IPS-18c (cell line): ENCODE data around the gene TTC16.

ENCODE experiments used
- H3K4me3 ChIP-seq: 2 replicates; pipeline ENCODE4 v1.7.0; 2013; ENCODE audit warnings: low read depth, mild to moderate bottlenecking, low read length, moderate library complexity; ENCODE audit not compliant: insufficient read depth
- H3K9me3 ChIP-seq: one replicate; pipeline ENCODE4 v1.6.1; 2013; ENCODE audit warnings: mild to moderate bottlenecking, low read length, moderate library complexity; ENCODE audit not compliant: control insufficient read depth, insufficient read depth

Gene TTC16

DNA sequence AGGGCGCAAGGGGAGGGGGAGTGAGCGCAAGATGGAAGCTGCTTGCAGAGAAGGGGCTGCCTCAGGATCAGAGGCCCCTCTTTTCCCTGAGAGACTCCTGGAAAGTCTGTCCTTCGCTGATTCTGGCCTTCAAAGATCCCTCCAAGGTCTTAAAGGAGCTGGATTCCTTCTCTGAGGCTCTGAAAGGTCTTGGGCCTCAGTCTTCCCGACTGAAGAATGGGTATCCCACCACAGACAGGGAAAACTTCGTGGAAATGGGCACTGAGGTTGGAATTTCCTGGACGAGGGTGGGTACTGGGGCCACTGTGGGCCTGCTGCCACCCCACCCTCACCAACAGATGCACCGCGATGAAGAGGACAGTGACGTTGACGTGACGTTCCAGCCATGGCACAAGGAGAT lies 3.5 kb upstream of the TTC16 start:
- no peak overlapping the region for H3K4me3 ChIP-seq
- no peaks in the 10 kb centered on the region for H3K9me3 ChIP-seq

DNA sequence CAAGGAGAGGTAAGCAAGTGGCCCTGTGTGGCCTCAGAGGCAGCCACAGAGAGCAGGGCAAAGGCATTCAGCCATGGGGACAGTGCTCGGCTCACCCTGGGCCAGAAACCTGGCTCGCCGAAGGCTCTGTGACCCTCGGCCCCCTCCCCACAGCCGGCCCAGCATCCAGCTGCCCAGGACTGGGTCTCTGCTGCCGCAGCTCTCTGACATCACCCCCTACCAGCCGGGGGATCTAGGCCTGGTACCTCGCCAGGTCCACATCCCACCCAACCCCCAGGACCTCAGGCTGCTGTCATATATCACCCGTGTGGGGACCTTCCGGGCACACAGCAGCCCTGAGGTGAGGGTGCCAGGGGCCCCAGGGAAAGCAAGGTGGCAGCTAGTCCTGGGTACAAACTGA lies 3.0 kb upstream of the TTC16 start:
- no peak overlapping the region for H3K4me3 ChIP-seq

DNA sequence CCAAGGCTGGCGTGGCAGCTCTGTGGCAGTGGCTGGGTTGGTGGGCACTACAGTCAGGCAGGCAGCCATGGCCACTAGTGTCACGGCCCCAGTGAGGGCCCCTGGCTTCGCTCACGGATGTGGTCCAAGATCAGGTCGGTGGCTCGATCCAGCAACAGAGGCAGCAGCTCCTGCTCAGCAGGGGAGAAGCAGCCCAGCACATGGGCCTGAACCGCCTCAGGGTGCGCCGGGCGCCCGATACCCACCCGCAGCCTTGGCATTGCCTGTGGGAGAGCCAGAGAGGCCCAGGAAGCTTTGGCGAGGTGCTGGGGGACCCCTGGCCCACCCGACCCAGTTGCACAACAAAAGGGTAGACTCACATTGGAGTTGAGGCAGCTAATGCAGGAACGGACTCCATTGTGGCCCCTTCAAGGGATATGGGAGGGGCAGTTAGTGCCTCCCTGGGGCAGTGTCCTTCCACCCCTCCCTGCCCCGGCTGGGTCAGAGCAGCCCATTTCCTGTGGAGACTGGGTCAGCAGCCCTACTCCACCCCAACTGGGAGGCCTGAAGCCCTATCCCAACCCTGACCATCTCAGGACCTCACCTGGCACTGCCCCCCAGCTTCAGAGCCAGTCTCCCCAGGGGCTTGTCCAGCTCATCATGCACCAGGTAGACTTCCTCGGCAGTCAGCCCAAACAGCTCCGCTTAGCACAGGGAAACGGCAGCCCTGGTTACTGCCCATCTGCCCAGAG lies 1.7 kb upstream of the TTC16 start:
- Histone ChIP-seq H3K4me3 (peak overlapping the region; percentile 20; the same call in 1 of the 2 replicates), H3K9me3 (no peaks in the 10 kb centered on the region)

More for the DNA sequence above, 3.0 kb upstream of the TTC16 start:
- H3K9me3 ChIP-seq, result no peaks in the 10 kb centered on the region

DNA sequence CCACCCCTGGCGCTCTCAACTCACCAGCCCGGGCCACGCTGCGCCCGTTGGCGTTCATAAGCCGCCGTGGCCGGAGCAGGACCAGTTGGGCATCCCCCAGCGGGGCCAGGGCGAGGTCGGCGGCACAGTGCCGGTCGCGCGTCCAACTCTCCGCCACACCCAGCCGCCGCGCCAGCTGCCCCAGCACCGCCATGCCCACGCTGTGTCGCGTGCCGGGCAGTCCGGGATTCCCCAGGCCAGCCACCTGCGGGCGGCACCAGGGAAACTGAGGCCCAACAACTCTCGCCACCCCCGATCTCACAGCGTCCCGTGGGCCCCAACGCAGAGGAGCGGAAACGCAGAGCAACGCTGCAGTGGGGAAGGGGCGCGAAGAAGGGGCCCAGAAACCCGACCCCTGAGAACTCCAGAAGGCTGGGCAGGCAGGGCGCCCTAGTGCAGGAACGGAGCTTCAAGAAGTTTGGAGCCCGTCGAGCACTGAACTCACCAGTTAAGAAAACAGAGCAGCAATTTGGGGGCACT lies 869 bp upstream of the TTC16 start:
- Histone ChIP-seq H3K9me3 (no peaks in the 10 kb centered on the region), H3K4me3 (peak overlapping the region; percentile 91)

DNA sequence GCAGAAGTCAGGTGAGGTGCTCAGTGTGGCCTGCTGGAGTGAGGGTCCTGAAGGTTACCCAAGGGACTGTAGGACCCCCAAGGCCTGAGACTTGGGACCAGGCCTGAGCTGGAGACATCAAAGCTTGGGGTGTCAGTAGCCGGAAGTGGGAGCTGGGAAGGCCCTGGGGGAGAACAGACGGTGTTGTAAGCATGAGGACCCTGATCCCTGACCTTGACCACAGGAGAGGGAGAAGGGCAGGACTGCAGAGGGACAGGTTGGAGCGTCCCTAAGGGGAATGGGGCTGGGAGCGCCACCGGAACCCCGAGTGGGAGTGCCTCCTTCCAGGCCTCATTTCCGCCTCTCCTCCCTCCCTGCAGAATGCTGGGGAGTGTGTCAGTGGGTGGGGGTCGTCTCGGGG lies 533 bp downstream of the TTC16 start:
- no peaks in the 10 kb centered on the region for H3K9me3 ChIP-seq
- H3K4me3 ChIP-seq, result no peak overlapping the region; the same call in 1 of the 2 replicates

DNA sequence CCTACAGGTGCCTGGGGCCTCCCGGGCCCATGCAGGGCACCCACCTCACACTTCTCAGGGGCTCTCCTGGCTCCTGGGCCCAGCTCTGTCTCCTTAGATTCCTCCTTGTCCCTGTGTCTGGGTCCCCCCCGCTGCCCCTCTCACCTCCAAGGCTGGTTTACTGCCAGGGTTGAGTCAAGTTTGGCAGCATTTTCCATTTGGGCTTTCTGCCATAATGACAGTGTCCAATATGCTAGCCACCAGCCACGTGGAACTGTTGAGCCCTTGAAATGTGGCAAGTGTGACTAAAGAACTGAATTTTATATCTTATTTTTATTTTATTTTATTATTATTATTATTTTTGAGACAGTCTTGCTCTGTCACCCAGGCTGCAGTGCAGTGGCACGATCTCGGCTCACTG lies 1.9 kb downstream of the TTC16 start:
- H3K9me3 ChIP-seq, result no peaks in the 10 kb centered on the region

DNA sequence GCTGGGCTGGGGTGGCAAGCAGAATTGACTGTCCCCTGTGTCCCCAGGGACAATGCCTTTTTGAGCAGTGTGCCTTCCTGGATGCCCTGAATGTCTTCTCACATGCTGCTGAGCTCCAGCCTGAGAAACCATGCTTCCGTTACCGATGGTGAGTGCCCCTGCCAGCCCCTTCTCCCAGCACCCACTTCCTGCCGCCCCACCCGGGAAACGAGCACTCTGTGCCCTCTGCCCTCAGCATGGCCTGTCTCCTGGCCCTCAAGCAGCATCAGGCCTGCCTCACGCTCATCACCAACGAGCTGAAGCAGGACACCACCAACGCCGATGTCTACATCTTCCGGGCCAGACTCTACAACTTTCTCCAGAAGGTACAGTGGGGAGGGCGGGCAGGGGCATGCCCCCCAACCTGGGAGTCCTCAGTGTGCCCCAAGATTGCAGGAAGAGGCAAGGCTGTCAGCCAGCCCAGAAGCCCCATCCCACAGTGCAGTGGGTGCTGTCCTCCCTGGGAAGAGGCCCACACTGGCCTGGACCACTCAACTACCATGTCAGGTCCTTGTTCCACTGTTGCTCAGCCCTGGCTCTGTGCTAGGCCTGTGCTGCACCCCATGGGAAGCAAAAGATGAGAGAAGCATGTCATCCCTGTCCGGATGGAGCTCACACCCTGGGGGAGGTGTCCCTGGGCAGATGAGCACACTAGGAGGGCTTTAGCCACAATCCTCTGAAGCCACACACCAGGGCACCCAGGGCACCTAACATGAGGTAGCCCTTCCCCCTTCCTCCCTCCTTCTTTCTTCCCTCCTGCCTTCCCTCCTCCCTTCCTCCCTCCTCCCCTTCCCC lies 4.4 kb downstream of the TTC16 start:
- H3K4me3 ChIP-seq, result no peak overlapping the region
- no peaks in the 10 kb centered on the region for H3K9me3 ChIP-seq

More for the DNA sequence above, 1.9 kb downstream of the TTC16 start:
- no peak overlapping the region for H3K4me3 ChIP-seq

DNA sequence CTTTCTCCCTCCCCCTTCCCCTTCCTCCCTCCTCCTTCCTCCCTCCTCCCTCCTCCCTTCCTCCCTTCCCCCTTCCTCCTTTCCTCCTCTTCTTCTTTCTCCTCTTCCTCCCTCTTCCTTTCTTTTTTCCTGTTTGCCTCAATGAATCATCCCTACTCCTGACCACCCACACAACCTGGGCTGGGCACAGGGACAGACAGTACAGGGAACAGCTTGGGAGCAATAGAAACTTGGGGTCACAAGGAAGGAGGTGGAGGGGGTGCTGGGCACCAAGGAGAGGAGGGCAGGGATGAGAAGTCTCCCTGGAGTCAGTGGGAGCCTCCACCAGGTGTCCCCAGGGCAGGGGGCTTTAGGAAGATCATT lies 5.0 kb downstream of the TTC16 start:
- Histone ChIP-seq H3K9me3 (no peaks in the 10 kb centered on the region), H3K4me3 (no peak overlapping the region)

DNA sequence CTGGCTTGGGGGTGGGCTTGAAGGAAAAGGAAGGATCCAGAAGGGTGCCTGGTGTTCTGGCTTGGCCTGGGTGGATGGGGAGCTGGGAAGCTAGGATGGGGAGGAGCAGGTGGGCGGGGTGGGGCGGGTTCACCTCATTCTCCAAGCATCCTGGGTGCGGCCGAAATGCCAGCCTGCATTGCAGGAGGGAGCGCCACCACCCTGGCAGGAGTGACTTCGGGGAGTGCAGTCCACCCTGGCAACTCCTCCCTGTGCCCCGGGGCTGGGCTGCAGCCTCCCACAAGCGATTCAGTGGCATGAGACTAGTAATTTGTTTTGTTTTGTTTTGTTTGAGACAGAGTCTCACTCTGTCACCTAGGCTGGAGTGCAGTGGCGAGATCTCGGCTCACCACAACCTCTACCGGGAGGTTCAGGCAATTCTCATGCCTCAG lies 5.5 kb downstream of the TTC16 start:
- no peak overlapping the region for H3K4me3 ChIP-seq

DNA sequence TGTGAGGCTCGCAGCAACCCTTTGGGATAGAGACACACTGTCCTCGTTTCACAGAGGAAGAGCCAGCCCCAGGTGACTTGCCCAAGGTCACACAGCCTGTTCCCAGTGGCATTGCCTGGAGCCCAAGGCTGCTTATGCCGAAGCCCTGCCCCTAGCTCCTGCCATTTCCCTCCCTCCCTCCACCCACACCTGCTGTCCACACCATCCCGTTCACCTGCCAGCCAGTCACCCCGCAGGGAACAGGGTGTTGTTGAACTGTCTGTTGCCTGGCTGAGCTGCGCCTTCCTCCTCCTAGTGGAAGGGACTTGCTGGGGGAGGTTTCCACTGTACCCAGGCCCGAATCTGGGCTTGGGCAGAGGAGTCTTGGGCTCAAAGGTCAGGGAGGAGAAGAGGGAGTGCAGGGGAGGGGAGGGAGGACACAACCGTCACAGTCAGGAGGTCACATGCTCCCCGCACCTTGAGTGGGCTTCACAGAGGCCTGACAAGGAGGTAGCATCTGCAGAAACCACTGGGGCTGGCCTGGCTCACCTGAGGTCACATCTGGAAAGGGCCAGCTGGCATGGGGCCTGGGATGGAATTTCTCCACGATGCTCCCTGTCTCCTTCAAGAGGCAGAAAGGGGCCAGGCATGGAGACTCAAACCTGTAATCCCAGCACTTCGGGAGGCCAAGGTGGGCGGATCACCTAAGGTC lies 6.3 kb downstream of the TTC16 start:
- no peak overlapping the region for H3K4me3 ChIP-seq
- no peaks in the 10 kb centered on the region for H3K9me3 ChIP-seq

More for the DNA sequence above, 5.5 kb downstream of the TTC16 start:
- no peaks in the 10 kb centered on the region for H3K9me3 ChIP-seq

DNA sequence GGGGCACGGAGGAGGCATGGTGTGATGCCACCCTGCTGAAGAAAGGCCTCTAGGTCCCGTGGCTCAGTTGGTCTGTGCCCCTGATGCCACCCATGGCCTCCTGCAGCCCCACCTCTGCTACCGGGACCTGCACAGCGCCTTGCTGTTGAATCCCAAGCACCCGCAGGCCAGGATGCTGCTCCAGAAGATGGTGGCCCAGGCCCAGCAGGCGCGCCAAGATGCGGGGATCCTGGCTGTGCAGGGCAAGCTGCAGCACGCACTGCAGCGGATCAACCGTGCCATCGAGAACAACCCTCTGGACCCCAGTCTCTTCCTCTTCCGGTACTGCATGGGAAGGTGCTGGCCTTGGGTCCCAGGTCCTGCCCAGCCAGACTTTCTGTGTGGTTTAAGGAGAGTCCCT lies 7.1 kb downstream of the TTC16 start:
- no peaks in the 10 kb centered on the region for H3K9me3 ChIP-seq
- H3K4me3 ChIP-seq, result no peak overlapping the region

DNA sequence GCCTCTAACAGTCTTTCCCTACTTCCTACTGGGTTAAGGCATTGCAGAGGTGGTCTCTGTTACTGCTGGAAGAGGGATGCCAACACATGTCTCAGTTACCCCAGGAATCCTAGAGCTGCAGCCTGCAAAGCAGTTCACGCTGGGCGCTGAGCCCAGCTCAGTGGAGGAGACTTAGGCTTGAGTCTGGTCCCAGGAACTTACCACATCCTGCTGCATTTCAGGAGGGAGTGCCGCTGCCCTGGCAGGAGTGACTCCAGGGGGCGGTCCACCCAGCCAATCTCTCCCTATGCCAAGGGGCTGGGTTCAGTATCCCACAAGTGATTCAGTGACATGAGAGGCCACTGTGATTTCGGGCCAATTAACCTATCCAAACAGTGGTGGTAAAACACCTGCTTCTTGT lies 7.6 kb downstream of the TTC16 start:
- no peaks in the 10 kb centered on the region for H3K9me3 ChIP-seq
- H3K4me3 ChIP-seq, result no peak overlapping the region

DNA sequence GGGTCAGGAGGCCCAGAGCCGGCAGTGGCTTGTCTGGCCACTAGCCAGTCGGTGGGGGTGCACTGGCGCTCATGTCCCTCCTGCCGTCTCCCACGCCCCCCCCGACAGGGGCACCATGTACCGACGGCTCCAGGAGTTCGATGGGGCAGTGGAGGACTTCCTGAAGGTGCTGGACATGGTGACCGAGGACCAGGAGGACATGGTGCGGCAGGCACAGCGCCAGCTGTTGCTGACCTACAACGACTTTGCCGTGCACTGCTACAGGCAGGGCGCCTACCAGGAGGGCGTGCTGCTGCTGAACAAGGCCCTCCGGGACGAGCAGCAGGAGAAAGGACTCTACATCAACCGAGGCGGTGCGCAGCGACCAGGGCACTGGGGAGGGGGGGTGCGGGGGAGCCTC lies 8.1 kb downstream of the TTC16 start:
- Histone ChIP-seq H3K4me3 (no peak overlapping the region), H3K9me3 (no peaks in the 10 kb centered on the region)

DNA sequence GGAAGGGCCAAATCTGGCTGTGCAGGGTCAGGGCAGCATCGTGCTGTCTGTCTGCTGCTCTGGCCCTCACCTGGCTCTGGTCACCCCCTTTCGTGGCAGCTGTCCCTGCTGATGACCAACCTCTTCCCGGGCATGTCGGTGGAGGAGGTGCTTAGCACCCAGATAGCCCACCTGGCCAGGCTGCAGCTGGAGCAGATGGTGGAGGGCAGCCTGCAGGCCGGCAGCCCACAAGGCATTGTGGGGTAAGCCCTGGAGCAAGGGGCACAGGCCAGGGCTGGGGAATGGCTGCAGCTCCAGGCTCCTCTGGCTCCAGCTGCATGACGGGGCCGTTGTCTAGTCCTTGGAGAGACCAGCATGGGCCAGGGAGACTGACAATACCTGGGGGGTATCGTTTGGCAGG lies 11.0 kb downstream of the TTC16 start:
- H3K4me3 ChIP-seq, result no peak overlapping the region
- H3K9me3 ChIP-seq, result no peaks in the 10 kb centered on the region

DNA sequence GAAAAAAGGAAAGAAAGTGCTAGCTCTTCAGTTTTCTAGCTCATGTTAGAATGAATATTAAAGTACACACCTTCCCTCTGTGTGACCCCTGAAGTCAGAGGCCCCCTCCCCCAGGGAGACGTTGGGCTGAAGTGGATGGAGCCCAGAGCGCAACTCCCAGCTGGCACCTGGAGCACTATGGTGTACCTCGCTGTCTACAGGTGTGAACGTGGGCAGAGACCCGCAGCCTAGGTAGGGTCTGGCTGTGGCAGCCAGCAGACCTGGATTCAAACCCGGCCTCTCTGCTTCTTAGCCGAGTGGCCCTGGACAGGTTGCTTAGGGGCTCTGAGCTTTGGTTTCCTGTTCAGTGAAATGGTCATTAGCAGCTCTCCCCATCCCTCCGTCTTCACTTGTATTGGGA lies 12.9 kb downstream of the TTC16 start:
- Histone ChIP-seq H3K9me3 (no peaks in the 10 kb centered on the region), H3K4me3 (no peak overlapping the region)

DNA sequence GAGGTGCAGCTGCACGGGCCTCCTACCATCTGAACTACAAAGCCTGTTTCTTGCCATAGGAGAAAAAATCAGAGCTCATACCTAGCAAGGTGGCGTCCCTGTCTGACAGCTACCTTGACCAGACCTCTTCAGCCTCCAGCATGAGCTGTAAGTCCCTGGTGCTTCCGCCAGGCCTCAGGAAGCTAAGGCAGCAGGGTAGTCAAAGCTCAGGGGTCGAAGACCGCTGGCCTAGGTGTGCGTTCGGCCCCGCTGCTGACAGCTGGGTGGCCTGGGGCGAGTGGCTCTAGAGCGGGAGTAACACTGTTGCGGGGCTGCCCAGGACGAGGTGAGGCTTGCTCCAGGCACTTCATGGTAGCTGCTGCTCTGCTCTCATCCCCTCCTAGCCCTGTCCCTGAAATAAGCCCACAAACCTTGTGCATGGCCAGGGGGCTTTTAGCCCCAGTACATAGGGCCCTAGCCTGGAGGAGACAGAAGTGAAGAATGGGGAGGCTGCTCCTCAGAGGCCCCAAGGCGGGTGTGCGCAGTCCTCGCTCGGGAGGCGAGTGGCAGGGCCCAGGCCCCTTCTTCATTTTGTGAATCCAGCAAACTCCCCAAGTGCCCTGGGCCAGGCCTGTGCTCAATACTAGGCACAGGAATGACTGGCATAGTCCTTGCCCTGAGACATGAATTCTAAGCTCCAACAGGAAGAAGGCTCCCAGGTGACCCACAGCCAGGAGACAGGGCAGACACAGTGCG lies 13.8 kb downstream of the TTC16 start:
- no peaks in the 10 kb centered on the region for H3K9me3 ChIP-seq

DNA sequence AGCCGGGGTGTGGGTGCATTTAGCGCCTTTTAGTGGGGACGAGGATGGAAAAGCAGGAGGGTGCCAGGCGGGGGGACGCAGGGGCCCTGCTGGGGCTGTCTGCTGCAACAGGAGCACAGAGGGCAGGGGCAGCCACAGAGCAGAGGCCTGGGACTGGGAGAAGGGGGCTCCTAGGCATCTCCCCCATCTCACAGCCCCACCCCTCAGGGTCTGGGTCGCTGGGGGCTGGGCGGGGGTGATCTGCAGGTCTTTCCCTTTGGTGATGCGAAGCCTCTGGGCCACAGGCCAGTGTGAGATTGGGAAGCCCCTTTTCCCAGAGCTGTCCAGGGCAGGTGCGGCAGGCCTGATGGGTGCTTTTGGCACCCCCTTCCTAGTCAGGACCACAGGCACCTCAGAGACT lies 14.4 kb downstream of the TTC16 start:
- no peak overlapping the region for H3K4me3 ChIP-seq
- H3K9me3 ChIP-seq, result no peaks in the 10 kb centered on the region

More for the DNA sequence above, 13.8 kb downstream of the TTC16 start:
- no peak overlapping the region for H3K4me3 ChIP-seq
